GM21619 (cell line): ENCODE measurements around the gene RILP.
"Not testable (repeated sequence)": the region's sequence is repeated elsewhere in the genome, so short reads cannot be mapped to it uniquely, and the experiment has no call there.

ENCODE experiments used
- ATAC-seq: cut with Tn5 transposase; IDR thresholded peaks from one replicate; pipeline ENCODE4 v1.9.1; 2021; ENCODE audit not compliant: unreplicated experiment

The RILP gene

GRCh38 chr17:1649844-1650501, at the start of gene RILP:
Gene RILP (minus strand): TSS chr17:1649866. CDS start chr17:1649804, 62 bp downstream.
- ATAC-seq = no peak

GRCh38 chr17:1697681-1698080, 48.0 kb upstream of the RILP start:
- ATAC-seq = no peak

DNA sequence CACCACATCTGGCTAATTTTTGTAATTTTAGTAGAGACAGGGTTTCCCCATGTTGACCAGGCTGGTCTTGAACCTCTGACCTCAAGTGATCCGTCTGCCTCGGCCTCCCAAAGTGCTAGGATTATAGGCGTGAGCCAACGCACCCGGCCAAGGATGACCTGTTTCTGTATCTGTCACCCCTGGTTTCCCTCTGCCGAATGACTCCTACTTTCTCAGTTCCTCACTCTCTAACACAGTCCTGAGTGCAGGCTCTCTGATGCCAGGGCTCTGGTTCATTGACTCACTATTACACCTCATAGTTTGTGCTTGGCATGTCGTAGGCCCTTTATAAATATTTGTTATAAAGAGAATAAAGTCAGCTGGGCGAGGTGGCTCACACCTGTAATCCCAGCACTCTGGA, 45.7 kb upstream of the RILP start:
- ATAC-seq = no peak

DNA sequence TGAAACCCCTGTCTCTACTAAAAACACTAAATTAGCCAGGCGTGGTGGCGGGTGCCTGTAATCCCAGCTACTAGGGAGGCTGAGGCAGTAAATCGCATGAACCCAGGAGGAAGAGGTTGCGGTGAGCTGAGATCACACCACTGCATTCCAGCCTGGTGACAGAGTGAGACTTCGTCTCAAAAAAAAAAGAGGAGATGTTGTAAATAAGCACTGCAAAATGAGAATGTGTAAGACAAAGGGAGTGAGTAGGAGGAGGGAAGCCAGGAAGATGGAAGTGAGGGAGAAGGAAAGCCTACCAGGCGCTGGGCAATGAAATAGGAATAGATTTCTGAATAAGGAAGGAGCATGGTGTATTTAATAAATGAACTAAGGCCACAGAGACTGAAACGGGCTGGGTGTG, 43.7 kb upstream of the RILP start:
- ATAC-seq = no peak

DNA sequence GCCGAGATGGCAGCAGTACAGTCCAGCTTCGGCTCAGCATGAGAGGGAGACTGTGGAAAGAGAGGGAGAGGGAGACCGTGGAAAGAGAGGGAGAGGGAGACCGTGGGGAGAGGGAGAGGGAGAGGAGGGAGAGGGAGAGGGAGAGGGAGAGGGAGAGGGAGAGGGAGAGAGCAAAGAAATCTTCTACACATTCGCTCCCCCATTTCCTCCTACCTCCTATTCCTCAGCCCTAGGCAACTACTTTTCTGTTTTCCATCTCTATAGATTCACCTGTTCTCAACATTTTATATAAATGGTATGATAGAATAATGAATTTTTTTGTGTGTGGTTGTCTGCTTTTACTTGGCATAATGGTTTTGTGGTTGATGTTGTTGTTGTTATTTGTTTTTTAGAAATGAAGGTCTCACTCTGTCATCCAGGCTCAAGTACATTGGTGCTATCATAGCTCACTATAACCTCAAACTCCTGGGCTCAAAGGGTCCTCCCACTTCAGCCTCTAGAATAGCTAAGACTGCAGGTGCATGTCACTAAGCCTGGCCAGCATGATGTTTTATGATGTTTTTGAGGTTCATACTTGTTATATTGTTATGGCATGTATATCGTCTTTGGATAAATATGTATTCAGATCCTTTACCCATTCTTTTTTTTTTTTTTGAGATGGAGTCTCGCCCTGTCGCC, 41.0 kb upstream of the RILP start:
- ATAC-seq = no peak

- not testable (repeated sequence) for ATAC-seq
These were observed 38.7 kb upstream of the RILP start for GRCh38 chr17:1688405-1688804.

GRCh38 chr17:1686086-1686485, 36.4 kb upstream of the RILP start:
- ATAC-seq = no peak

GRCh38 chr17:1684378-1685189, 34.9 kb upstream of the RILP start, which contains the start of gene PRPF8:
Gene PRPF8 (minus strand): TSS chr17:1684867. CDS start chr17:1684571, 296 bp downstream.
- peak; percentile 94 for ATAC-seq

DNA sequence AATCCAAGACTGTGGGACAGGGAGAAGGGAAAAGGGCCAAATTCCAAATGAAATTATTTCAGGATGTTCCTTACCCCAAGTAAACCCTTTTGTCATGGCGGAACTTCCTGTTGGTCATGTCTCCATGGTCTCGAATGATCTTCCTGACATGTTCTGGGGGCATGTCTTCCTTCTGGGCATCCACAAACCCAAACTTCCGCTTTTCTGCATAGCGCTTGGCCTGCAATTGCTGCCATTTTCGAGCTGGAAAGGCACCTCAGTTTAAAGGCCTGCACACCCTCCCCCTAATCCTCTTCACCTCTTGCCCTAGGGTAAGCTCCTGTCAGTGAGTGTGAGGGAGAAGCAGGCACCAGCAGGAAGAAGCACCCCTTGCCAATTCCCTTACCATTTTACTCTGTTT, 33.8 kb upstream of the RILP start:
- ATAC-seq = no peak

GRCh38 chr17:1676401-1676800, 26.7 kb upstream of the RILP start:
- no peak for ATAC-seq

DNA sequence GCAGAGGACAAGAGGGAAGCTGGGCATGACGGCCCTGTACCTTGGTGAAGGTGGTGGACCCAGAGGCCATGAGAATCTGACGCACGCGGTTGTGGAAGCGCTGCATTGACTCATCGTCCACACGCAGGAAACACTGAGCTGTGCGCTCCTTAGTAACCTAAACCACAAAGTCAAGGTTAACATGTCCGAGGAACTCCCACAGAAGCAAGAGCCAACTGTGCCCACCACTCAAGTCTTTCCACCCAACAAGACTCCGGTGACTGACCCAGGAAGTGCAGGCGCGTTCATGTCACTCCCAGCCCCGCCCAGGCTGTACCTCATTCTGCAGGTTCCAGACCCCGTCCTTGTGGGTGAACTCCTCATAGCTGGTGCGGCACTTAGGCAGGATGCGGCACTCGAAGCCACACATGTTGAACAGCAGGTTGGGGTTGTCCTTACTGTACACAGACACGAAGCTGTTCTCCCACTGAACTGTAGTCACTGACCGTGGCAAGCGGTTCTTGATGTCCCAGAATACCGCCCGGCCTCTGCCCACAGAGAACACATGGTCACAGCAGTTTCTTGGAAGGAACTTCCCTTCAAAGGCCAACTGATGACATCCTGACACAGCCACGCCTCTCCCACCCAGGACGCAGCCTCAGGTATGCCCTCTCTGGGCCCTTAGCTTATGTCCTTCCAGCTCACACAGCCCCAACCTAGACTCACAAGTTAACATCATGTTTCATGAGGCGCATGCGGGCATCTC, 23.5 kb upstream of the RILP start:
- ATAC-seq = no peak

DNA sequence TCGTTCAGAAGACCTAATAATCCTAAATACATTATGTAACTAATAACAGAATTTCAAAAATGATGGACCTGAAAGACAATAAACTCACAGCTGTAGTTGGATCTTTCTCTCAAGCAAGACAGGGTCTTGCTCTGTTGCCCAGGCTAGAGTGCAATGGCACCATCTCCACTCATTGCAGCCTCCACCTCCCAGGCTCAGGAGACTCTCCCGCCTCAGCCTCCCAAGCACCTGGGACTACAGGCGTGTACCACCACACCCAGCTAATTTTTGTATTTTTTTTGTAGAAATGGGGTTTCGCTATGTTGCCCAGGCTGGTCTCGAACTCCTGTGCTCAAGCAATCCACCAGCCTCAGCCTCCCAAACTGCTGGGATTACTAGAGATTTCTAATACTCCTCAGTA, 14.3 kb upstream of the RILP start:
- not testable (repeated sequence) for ATAC-seq

DNA sequence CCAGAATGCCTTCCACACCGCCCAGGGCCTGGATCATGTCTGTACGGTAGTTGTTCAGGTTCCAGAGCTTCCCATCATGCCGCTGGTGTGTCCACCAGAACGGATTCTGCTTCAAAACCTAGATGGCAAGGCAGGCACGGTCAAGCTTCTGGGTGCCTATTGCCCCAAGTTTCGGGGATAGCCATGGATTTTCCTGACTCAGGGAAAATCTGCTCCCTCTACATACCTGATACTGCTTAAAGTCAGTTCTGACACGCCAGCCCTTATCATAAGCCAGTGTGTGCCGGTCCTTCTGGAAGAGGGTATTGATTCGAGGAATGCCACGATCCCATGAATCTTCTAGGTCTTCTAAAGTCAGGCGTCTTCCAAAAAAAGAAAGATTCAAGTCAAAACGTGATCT, 11.4 kb upstream of the RILP start:
- ATAC-seq = no peak

- ATAC-seq = no peak
These were observed 8.4 kb upstream of the RILP start for GRCh38 chr17:1658100-1658499.

DNA sequence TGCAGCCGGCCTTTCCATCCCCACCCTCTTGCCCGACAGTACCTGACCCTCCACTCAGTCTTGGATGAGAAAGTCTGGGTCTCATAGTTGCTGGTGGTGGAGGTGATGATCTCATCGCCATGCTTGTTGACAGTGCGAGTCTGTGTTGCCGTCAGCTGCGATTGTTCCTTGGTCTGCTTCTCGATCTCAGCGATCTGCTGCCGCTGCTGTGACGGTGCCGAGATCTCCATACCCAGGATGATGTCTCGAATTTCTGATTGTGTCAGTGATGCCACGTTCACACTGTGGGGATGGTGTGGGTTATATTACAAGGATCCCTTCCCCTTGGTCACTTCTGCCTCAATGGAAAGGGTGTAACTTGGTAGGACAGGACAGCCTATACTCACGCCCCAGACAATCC, 4.1 kb upstream of the RILP start:
- ATAC-seq = no peak

DNA sequence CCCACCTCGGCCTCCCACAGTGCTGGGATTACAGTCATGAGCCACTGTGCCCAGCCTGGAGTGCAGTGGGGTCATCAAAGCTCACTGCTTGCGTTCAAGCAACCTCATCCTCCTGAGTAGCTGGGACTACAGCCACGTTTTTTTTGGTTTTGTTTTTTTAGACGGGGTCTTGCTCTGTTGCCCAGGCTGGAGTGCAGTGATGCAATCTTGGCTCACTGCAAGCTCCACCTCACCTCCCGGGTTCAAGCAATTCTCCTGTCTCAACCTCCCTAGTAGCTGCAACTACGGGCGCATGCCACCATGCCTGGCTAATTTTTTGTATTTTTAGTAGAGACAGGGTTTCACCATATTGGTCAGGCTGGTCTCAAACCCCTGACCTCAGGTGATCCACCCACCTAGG, 3.1 kb upstream of the RILP start:
- not testable (repeated sequence) for ATAC-seq

DNA sequence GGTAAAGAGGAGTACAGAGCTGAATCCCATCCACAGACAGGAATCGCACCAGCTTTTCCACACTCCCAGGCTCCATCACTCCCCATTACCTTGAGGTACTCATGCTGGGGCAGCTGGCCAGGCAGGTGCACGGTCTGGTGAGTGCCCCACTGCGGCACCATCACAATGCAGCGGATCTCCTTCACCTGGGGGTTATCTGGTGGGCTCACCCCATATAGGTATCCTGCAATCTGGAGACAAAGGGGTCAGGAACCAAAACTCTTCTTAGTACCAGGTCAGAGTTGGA, 1.8 kb upstream of the RILP start:
- ATAC-seq = no peak

DNA sequence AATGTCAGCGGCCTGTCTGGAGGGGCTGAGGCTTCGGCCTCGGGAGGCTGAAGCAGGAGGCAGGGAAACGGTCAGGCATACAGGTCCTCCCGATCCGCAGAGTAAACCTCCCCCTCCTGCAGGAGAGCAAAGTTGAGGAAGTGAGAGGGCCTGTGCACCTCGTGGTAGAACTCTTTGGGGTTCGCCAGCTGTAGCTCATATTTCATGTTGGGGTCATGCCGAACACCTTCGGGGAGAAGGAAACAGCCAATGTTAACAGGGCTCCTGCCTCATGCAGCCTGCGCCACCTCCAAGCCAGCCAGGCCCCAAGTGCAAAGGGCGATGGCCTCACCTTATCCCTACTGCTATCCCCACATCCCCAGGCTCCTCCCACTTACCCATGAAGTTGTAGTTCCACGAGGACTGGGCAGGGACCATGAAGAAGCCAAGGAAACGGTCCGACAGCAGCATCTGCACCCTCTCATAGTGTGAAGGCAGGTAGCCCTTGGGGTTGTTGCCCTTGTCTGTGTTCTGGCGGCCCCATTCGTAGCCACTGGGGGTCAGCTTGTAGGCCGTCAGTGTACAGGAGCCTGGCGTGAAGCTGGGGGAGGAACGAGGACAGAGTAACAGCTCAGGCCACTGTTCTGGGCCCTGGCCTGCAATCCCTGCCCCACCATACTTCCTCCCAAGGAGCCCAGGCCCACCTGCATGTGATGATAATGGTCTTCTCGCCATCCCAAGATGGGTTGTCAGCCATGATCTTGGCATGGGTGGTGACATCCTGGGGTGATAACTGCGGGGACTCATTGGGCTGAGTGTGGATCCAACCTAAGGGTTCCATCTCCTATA, 1.3 kb upstream of the RILP start:
- ATAC-seq = no peak

- ATAC-seq = peak; percentile 37
These were observed 463 bp downstream of the RILP start for GRCh38 chr17:1648963-1649843.
